ENCODE measurements around the gene CTSL.

DNA sequence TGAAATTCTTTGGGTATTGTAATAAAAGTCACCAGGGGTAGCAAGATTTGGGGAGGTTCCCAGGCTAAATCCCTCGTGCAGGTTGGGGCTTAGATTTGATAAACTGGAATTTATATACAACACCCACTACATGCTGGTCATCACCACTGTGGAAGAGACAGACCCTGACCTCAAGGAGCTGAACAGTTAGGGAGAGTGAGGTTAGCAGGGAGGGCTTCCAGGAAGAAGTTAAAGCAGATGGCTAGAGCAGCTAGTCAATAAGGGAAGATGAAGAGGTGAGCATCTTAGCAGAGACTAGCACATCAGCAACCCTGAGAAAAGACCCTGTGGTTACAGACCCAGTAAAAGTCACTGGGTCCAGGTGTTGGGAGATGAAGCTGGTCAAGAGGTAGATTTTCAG, 6.4 kb downstream of the CTSL start:
- TF ChIP-seq SIN3A (IDR thresholded peaks at IDR 0.05; ENCODE audit: borderline replicate concordance, low read depth, low read length) (no peak), BHLHE40 (IDR thresholded peaks at IDR 0.05; ENCODE audit: low read length) (no peak), SMC3 (IDR thresholded peaks at IDR 0.05; ENCODE audit: low read length) (no peak), ZBTB7B (CRISPR knock-in tag; IDR thresholded peaks at IDR 0.05) (no peak), MYC (CRISPR knock-in tag; IDR thresholded peaks at IDR 0.05; ENCODE audit: borderline replicate concordance) (no peak)
